ENCODE data around the gene LIMK2. TPM values are rescaled to one million over a fixed set of nuclear protein-coding genes. Genes with fewer than 3 reads are reported as not detected.
"Not testable (repeated sequence)": the region's sequence is repeated elsewhere in the genome, so short reads cannot be mapped to it uniquely, and the experiment has no call there.

LIMK2 gene
- total RNA-seq, 1 donor from 2014 or later = 92.4 TPM

DNA sequence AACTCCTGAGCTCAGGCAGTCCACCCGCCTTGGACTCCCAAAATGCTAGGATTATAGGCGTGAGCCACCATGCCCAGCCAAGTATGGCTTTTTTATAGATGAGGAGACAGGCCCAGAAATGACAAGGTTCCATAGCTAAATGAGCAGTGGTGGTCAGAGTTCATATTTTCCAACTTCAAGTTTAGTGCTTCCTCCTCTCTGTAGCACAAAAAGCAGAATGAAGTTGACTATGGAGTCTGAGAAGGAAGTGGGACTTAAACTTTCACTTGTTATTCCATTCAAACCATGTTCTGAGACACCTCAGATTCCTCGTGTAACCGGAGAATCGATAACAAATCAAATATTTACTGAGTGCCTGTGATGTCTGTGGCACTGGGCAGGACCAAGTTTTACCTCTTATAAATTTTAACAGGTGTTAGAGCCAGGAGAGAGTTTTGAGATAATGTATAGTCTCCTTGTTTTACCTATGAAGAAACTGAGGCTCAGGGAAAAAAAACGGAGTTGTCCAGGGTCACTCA, 3.0 kb downstream of the LIMK2 start:
- Mint-ChIP-seq H3K9me3 (ENCODE audit: unreplicated experiment) (no peaks in the 10 kb centered on the region), H3K4me1 (ENCODE audit: low read depth, unreplicated experiment) (peaks cover 19% of the 10 kb centered on the region), H3K36me3 (ENCODE audit: unreplicated experiment) (no peaks in the 10 kb centered on the region), H3K4me3 (ENCODE audit: unreplicated experiment) (no peak overlapping the region), H3K27ac (ENCODE audit: unreplicated experiment) (no peak overlapping the region), H3K27me3 (ENCODE audit: unreplicated experiment) (peaks cover 2% of the 10 kb centered on the region)
- DNase-seq = no peak
- TF ChIP-seq, protein P1, sequence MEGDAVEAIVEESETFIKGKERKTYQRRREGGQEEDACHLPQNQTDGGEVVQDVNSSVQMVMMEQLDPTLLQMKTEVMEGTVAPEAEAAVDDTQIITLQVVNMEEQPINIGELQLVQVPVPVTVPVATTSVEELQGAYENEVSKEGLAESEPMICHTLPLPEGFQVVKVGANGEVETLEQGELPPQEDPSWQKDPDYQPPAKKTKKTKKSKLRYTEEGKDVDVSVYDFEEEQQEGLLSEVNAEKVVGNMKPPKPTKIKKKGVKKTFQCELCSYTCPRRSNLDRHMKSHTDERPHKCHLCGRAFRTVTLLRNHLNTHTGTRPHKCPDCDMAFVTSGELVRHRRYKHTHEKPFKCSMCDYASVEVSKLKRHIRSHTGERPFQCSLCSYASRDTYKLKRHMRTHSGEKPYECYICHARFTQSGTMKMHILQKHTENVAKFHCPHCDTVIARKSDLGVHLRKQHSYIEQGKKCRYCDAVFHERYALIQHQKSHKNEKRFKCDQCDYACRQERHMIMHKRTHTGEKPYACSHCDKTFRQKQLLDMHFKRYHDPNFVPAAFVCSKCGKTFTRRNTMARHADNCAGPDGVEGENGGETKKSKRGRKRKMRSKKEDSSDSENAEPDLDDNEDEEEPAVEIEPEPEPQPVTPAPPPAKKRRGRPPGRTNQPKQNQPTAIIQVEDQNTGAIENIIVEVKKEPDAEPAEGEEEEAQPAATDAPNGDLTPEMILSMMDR (IDR thresholded peaks at IDR 0.05; ENCODE audit: partially characterized antibody, unreplicated experiment) = no peak

DNA sequence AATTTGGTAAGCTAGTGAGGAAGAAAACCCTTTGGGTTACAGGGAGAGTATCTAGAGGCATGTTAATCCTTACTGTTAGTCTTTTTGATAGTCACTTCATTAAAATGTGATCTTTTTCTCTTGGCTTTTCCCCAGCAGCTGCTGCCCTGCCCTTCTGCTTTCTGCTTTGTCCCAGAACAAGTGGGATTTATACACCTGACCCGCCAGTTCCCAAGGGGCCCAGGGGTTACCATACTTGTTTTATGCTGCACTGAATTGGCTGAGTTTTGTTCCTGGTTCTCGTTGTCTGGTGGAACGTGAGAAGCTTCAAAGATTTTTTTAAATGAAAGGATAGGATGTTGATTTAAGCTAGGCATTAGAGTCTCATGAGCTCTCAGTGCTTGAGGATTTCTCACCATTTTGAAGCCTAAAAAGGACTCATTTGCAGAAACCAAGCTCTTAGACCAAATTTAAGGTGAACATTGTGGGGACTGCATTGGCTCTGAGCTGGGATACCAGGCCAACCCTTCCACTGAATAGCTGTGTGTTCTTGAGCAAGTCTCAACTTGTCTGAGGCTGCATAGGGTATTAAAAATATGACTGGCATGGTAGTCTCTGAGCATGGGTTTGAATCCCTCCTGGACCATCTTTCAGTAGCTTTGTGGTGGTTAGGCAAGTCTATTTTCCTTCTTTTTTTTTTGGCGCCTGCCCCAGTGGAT, 6.6 kb downstream of the LIMK2 start:
- H3K4me3 Mint-ChIP-seq (ENCODE audit: unreplicated experiment) = peak overlapping the region; percentile 22
- H3K36me3 Mint-ChIP-seq (ENCODE audit: unreplicated experiment) = no peaks in the 10 kb centered on the region
- no peaks in the 10 kb centered on the region for H3K27me3 Mint-ChIP-seq (ENCODE audit: unreplicated experiment)
- peaks cover 12% of the 10 kb centered on the region for H3K4me1 Mint-ChIP-seq (ENCODE audit: low read depth, unreplicated experiment)
- TF ChIP-seq, protein P1 (IDR thresholded peaks at IDR 0.05; ENCODE audit: partially characterized antibody, unreplicated experiment) = no peak
- H3K9me3 Mint-ChIP-seq (ENCODE audit: unreplicated experiment) = peaks cover 2% of the 10 kb centered on the region
- peak; percentile 26 for DNase-seq
- H3K27ac Mint-ChIP-seq (ENCODE audit: unreplicated experiment) = no peak overlapping the region

DNA sequence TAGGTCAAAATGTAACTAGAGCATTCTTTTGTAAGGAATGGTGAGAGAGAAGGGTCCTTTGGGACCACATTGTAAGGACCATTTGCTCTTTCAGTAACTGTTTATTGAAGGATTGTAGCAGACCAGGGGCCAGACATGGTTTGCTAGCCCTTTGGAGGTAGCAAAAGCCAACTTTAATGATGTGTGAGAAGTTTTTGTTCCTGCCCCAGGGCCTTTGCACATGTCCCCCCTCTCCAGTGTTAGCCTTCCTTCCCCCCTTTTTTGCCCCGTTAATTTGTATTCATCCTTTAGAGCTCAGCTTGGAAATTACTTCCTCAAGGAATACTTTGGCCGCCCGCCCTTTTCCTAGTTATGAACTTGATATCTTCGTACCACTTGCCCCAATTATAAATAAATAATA, 9.0 kb downstream of the LIMK2 start:
- Mint-ChIP-seq H3K9me3 (ENCODE audit: unreplicated experiment) (peaks cover 2% of the 10 kb centered on the region), H3K27ac (ENCODE audit: unreplicated experiment) (no peak overlapping the region), H3K36me3 (ENCODE audit: unreplicated experiment) (no peaks in the 10 kb centered on the region), H3K4me1 (ENCODE audit: low read depth, unreplicated experiment) (peaks cover 12% of the 10 kb centered on the region), H3K4me3 (ENCODE audit: unreplicated experiment) (no peak overlapping the region), H3K27me3 (ENCODE audit: unreplicated experiment) (no peaks in the 10 kb centered on the region)
- TF ChIP-seq, protein P1 (IDR thresholded peaks at IDR 0.05; ENCODE audit: partially characterized antibody, unreplicated experiment) = no peak
- DNase-seq = no peak

DNA sequence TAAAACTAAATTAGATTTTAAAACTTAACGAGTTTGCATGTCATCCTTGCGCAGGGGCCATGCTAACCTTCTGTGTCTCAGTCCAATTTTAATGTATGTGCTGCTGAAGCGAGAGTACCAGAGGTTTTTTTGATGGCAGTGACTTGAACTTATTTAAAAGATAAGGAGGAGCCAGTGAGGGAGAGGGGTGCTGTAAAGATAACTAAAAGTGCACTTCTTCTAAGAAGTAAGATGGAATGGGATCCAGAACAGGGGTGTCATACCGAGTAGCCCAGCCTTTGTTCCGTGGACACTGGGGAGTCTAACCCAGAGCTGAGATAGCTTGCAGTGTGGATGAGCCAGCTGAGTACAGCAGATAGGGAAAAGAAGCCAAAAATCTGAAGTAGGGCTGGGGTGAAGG, 10.6 kb downstream of the LIMK2 start:
- H3K4me3 Mint-ChIP-seq (ENCODE audit: unreplicated experiment) = no peak overlapping the region
- no peak overlapping the region for H3K27ac Mint-ChIP-seq (ENCODE audit: unreplicated experiment)
- peaks cover 11% of the 10 kb centered on the region for H3K4me1 Mint-ChIP-seq (ENCODE audit: low read depth, unreplicated experiment)
- H3K9me3 Mint-ChIP-seq (ENCODE audit: unreplicated experiment) = peaks cover 2% of the 10 kb centered on the region
- no peaks in the 10 kb centered on the region for H3K36me3 Mint-ChIP-seq (ENCODE audit: unreplicated experiment)
- H3K27me3 Mint-ChIP-seq (ENCODE audit: unreplicated experiment) = no peaks in the 10 kb centered on the region
- DNase-seq = no peak
- TF ChIP-seq, protein P1 (IDR thresholded peaks at IDR 0.05; ENCODE audit: partially characterized antibody, unreplicated experiment) = no peak

DNA sequence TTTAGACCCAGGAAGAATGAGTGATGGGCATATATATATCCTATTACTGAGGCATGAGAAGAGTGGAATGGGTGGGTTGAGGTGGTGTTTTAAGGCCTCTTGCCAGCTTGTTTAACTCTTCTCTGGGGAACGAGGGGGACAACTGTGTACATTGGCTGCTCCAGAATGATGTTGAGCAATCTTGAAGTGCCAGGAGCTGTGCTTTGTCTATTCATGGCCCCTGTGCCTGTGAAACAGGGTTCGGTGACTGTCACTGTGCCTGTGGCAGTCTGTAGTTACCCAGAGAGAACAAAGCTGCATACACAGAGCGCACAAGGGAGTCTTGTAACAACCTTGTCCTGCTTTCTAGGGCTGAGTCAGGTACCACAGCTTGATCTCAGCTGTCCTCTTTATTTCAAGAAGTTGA, 11.7 kb downstream of the LIMK2 start:
- H3K9me3 Mint-ChIP-seq (ENCODE audit: unreplicated experiment) = peaks cover 3% of the 10 kb centered on the region
- no peaks in the 10 kb centered on the region for H3K36me3 Mint-ChIP-seq (ENCODE audit: unreplicated experiment)
- H3K27me3 Mint-ChIP-seq (ENCODE audit: unreplicated experiment) = no peaks in the 10 kb centered on the region
- H3K27ac Mint-ChIP-seq (ENCODE audit: unreplicated experiment) = no peak overlapping the region
- DNase-seq = no peak
- H3K4me3 Mint-ChIP-seq (ENCODE audit: unreplicated experiment) = no peak overlapping the region
- H3K4me1 Mint-ChIP-seq (ENCODE audit: low read depth, unreplicated experiment) = peaks cover 1% of the 10 kb centered on the region
- TF ChIP-seq, protein P1 (IDR thresholded peaks at IDR 0.05; ENCODE audit: partially characterized antibody, unreplicated experiment) = no peak

DNA sequence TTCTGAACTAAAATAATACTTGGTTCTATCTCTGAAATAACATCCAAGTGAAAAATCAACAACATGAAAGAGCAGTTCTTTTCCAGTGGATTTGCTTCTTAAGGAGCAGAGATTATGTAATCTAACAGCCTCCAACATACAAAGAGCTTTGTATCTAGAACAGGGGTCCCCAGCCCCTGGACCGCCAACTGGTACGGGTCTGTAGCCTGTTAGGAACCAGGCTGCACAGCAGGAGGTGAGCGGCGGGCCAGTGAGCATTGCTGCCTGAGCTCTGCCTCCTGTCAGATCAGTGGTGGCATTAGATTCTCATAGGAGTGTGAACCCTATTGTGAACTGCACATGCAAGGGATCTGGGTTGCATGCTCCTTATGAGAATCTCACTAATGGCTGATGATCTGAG, 12.6 kb downstream of the LIMK2 start:
- H3K27ac Mint-ChIP-seq (ENCODE audit: unreplicated experiment); DNase-seq; H3K9me3 Mint-ChIP-seq (ENCODE audit: unreplicated experiment); H3K4me3 Mint-ChIP-seq (ENCODE audit: unreplicated experiment); H3K36me3 Mint-ChIP-seq (ENCODE audit: unreplicated experiment); H3K27me3 Mint-ChIP-seq (ENCODE audit: unreplicated experiment); H3K4me1 Mint-ChIP-seq (ENCODE audit: low read depth, unreplicated experiment): not testable (repeated sequence)
